Kidney tubule cell (primary cell): ENCODE results near the gene ADAM15.

ENCODE experiments used
- DNase-seq: peaks from one replicate; pipeline ENCODE4 v3.0.0-alpha.2; 2018; ENCODE audit warnings: low spot score

Gene ADAM15

DNA sequence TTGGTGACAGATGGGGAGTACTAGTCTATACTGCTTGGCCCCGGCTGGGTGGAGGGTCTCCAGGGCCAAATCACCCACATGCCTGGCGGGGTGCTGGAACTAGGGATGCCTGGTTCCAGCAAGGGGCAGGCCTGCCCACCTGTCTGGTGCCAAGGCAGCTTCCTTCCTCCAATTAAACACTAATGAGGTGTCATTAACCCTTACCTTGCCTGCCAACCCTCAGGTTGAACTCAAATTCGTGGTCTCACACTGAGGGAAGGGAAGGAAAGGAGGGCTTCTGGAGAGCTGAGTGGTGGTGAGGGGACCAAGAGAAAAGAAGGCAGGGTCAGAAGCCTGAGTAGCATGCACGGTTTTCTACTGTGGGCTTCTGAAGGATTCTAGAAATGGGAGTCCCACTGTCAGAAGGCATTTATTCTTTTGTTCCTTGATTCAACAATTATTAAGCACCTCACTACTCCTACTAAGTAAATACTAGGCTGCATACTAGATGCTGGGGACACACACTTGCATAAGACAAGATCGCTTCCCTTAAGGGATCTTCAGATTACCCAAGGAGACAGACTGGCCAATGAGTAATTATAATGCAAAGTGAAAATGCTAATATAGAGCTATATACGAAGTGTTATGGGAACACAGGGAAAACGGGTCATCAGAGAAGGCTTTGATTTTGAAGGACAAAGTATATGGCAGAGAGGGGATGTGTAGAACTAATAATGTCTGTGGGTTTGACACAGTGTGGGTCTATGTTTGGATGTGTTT, 21.6 kb downstream of the ADAM15 start:
- DNase-seq, result no peak

DNA sequence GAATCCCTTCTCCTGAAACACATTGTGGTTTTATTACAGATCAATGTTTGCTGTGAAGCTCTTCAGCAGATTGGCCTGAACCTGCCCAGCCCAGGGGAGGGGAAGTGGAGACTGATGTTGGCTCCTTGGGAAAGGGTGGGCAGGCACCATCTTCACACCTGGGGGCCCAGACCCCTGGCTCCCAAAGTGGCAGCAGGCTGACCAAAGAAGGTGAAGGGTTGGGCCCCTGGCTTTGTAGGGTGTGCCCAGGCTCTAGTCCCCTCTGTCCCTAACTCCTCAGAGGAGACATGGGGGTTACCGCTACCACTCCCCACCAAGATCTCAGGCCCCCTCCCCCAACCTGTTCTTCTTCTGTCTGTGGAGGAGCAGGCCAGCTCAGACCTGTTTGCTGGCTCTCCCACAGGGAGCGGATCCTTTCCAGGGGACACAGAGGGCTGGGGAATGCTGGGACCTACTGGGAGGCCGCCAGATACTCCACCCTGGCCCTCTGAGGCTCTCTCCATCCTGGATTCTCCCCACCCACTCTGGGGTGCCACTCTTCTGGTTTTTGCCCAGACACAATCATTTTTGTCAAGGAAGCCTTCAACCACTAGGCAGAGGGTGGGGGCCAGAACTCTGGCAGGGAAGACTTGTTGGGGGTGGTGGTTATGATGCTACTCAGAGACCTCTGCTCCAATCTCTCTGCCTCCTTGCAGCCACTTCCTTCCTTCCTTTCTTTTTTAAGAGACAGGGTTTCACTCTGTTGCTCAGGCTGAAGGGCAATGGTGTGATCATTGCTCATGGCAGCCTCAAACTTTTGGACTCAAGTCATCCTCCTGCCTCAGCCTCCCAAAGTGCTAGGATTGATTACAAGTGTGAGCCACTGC, 22.5 kb downstream of the ADAM15 start:
- DNase-seq, result no peak

DNA sequence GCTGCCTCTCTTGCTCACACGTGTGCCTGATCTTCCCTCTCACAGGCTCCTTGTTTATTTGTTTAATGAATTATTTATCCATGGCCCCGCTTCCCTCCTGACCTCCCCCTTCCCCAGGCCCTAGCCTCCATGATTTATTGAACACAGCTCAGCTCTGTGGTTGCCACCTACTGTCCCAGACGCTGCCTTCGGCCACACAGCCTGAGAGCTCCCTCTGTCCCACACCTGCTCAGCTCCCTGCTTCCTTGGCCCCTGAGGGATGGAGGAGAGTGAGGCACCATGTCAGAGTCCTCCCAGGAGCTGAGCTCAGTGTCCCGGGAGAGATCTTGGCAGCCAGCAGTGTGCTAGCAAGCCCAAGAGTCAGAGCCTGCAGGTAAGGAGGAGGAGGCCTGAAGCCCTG, 24.4 kb downstream of the ADAM15 start:
- DNase-seq, result no peak

DNA sequence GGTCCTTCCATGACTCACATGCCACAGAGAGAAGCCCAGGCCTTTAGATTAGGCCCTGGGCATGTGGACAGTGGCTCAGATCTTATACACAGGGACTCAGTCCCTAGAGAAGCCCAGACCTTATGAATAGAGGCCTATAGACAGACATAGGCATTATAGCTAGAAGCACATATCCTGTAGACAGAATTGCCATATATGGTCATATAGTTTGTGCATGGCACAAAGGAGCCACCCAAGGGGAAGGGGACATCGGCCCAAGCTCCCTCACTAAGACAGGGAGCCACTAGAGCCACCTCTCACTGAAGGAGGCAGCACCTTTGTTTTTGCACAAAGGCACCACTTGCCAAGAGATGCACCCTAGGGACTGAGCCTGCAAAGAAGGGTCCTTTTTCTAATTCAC, 25.3 kb downstream of the ADAM15 start:
- no peak for DNase-seq

DNA sequence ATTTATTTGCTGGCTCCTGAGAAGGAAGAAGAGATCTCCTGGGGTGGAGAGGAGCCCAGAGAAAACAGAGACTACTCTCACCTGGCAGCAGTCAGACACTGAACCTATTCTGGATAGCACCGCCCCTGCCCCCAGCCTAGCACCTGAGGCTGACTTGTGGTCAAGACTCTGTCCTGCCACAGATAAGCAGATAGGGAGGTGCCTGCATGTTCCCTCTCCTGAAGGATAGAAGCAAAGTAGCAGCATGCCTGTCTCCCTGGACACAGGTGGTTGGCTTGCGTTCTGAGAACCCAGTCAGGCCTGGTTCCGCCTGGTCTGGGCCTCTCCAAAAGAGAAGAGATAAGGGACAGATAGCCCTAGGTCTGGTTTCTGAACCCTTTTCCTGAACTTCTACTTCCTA, 26.2 kb downstream of the ADAM15 start:
- no peak for DNase-seq

DNA sequence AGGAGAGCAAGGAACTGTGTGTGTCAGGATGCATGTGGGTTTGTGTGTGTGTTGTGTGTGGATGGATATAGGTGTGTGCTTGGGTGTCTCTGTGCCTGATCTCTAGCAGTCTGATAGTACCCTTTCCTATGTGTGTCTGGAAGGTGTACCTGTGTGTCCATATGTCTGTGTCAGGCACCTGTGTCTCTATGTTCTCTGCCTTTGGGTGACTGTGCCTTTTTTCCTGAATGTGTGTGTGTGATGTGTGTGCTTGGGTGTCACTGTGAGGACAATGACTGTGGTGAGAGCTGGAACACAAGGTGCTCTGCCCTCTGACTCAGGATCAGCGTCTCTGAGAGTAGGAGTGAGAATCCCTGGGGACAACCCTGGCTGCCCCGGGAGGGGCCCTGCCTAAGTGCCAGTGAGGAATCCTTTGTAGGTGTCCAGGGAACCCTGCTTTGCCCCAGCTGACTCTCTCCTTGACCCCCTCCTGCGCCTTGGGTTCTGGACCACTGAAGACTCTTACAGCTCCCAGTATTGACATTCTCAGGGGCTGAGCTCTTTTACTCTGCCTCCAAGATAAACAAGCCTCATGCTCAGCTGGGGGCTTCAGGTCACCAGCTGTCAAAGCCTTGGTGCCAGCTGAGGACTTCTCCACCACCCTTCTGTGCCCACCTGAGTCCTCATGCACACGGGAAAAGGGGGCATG, 26.8 kb downstream of the ADAM15 start:
- peak; percentile 37 for DNase-seq

DNA sequence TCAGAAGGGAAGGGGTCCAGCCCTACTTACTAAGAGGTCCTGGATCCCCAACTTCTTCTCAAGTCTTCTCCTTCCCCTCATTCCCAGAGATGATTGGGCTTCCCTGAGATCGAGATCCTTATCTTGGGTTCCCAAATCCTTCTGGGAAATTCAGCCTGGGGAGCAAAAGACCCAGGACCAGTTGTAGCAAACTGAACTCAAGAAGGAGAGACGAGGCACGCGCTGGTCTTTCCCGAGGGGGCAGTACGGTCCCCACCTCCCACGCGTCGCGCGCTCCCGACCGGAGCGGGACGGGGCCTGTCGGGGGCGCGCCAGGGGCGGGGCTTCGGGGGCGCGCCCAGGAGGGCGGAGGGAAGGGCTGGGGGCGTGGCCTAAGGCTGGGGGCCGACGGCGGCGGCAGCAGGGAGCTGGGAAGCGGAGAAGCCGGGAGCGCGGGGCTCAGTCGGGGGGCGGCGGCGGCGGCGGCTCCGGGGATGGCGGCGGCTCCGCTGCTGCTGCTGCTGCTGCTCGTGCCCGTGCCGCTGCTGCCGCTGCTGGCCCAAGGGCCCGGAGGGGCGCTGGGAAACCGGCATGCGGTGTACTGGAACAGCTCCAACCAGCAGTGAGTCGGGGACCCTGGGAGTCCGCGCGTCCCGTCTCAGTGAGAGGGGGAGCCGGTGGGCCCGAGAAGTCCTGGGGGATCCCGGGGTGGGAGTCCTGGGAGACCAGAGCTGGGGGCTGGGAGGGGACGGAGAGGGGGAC, 27.5 kb downstream of the ADAM15 start, which contains the start of gene EFNA3:
Gene EFNA3 (plus strand): TSS at position 369 of the 741 bp plus-strand sequence. CDS start 105 bp downstream, at position 474.
- DNase-seq, result peak; percentile 37

DNA sequence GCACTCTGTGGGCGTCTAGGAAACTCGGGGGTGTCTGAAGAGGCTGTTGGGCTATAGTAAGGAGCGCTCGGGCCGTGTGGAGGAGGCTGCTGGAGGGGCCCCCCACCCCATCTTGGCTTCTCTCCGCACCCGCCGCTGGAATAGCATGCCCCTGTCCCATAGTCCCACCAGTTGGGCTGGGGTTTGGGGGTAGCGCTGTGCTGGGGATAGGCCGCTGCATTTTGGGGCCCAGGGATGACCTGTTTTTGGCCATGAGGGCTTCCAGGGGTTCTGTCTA, 28.0 kb downstream of the ADAM15 start:
- DNase-seq, result no peak

DNA sequence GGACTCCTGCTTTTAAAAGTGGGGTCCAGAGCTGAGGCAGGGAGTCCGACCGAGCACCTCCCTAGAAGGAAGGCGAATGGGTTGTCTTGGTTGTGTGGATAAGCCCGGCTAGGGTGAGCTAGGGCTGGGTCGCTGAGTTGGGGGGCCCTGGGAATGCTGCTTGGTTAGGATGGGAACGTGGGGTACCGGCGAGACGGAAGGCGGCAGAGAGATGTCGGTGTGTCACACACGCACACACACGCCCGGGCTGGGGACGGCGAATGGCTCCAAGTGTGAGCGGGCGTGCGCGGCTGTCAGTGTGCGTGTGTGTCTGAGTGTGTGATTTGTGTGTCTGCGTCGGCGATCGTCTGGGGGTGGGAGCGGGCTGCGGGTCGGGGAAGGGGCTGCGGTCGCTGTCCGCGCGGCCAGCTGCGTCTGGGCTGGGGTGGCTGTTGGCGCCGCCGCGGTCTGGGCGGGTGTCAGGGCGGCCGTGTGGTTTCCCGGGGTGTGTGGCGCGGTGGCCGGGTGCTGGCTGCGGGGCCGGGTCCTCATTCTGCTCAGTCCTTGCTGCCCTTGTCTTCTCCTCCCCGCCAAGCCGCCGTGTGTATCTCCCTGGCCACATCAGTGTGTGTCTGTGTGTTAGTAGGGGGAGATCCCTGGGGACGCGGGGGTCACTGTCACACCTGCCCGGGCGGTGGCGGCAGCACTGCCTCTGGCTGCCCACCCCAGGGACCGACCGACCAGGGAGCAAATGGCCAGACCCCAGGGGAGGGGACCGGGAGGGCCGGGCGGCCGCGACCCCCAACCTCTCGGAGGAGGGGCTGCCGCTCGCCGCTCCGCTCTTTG, 28.6 kb downstream of the ADAM15 start:
- DNase-seq, result no peak

DNA sequence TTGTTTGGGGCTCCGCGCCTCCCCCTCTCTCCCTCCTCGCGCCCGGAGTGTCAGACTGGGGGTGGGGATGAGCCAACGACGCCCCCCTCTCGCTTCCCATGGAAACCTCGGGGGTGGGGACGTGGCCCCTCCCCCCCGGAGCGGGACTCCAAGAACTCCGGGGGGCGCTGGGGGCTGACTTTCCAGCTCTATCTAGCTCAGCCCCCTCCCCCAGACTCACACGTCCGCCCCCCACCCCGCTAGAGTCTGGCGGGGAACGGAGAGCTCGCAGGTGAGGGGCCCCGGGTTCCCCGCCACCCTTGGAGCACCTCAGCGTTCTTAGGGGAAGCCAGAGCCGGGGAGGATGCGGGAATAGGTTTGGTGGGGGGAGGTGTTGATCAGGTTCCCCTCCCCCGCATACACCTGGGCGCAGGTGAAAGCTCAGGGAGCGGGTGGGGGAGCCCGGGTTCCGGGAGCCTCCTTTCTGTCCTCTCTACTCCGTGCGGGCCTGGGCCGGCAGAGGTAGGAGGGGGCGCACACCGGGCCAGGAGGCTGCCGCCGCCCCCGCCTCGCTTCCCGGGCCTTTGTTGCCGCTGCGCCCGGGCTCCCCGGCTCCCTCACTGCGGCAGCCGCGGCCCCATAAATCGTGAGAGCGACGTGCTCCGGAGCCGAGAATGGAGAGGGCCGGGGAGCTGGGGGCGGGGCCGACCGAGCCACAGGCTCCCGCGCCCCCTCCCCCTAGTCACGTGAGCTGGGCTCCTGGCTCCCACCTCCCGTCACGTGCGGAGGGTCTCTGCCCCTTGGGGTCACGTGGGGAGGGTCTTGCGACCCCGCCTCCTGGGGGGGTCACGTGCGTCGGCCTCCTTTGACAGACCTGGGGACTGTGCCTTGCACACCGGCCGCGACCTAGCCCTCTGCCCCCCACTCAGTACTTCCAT, 29.5 kb downstream of the ADAM15 start:
- no peak for DNase-seq

DNA sequence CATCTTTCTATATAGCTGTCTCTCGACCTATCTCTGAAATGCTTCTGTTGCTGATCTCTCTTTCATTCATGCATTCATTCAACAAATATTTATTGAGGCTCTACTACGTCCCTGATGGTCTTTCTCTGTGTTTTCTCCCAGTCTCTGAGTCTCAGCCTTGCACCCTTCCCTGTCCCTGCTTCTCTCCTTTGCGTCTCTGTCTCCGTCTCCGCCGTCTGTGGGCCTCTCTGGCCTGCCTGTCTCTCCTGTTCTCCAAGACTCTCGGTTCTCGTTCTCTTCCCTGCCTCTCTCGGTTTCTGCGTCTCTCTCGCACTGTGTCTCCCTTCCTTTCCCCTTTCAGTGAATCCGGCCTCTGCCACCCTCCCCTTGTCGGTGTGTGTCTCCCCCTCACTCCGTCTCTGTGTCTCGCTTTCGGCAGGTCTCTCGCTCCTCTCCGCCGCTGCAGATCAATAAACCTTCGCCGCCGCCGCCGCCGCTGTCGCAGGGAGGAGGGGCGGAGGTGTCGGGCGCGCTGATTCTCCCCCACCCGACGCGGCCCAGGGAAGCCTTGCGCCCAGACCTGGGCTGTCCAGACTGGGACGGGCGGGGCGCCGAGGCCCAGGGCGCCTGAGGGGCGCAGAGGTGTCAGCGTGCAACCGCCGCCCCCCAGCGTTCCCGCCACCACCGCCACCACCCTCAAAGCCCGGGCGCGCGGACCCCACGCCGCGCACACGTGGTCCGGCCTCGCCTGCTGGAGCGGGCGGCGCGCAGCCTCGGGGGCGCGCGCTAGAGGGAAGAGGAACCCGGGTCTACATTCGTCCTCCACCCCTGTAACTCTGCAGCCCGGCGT, 30.6 kb downstream of the ADAM15 start:
- no peak for DNase-seq

DNA sequence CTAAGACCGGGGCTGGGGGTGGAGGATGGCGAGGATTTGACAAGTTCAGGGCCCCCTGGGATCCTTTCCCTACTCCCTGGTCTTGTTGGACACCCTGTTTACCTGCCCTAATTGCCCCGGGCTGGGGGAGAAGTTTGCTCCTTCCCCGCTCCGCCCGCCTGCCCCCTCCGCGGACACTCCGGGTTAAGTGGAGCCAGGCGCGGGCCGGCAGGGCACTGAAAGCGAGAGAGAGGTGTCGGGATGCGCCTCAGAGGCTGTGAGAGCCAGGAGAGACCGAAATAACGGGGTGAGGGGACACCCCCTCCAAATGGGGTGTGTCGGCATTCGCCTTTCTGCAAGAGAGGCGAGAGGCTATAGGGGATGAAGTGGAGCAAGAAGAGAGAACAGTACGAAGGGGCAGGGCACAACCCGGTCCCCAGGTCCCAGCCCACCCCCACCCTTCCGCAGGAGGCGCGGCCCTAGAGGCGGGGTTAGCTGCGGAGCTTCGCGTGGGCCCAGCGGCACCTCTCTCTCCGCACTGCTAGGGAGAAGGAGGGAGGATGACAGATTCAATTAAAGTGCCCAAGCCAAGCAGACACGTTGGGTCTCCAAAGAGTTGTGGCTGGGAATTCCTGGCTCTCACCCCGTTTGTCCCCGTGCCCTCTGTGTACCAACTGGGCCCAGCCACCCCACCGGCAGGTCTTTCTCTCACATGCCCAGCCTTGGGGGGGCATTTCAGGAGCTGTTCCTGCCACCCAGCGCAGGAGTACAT, 31.4 kb downstream of the ADAM15 start:
- DNase-seq, result no peak

DNA sequence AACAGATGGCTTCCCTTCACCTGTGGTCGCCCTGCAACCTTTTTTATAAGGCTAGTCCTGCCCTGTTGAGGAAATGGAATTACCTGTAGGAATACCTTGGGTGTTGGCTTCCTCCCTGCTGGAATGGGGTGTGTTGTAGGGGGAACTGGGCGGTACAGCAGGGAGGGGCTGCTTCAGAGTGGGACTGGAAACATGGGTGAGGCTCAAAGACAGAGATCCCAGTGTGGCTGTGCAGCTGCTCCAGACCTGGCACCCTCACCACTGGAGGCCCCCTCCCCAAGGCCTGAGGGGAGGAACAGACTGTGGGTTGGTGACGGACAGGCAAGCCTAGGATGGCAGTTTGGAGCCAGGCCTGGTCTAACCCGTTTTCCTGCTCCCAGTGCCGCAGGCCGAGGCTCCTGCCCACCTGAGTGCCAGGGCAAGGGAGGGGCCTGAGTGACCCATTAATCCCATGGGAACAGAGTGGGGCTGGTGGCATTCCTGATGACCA, 32.0 kb downstream of the ADAM15 start:
- no peak for DNase-seq

DNA sequence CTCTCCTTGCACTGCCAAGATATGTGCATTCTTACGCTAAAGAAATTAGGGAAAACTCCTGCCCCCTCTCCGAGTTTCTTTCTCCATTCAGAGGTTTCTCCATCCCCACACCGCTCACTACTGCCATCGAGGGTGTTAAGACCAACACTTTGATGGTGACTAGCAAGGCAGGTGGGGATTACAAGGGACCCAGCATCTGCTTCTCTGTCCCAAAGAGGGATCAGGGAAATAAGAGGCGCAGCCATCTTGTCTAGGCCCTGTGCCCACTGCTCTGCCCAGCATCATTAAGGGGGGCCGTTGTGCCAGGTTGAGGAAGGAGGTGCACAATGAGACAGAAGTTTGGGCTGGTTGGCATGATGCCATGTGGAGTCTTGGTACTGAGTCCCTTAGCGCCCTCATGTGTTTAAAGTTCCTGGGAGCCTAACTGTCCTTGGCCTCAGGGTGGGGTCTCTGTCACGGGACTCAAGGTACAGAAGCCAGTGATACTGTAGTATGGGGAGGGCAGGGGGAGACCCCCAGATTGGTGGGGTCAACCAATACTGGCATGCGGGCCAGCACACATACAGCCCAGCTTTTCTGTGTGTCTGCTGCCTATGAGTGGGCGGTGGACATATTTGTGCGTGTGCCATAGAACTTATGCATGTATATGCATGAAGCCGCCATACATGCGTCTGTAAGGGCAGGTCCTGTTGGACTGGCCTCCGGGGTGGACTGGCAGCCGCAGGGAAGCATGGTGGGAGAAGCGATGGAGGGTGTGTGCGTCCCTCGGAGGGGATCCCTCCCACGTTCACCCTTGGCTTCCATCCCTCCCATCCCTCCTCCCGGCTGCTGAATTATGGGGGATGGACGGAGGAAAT, 33.0 kb downstream of the ADAM15 start:
- peak; percentile 39 for DNase-seq

DNA sequence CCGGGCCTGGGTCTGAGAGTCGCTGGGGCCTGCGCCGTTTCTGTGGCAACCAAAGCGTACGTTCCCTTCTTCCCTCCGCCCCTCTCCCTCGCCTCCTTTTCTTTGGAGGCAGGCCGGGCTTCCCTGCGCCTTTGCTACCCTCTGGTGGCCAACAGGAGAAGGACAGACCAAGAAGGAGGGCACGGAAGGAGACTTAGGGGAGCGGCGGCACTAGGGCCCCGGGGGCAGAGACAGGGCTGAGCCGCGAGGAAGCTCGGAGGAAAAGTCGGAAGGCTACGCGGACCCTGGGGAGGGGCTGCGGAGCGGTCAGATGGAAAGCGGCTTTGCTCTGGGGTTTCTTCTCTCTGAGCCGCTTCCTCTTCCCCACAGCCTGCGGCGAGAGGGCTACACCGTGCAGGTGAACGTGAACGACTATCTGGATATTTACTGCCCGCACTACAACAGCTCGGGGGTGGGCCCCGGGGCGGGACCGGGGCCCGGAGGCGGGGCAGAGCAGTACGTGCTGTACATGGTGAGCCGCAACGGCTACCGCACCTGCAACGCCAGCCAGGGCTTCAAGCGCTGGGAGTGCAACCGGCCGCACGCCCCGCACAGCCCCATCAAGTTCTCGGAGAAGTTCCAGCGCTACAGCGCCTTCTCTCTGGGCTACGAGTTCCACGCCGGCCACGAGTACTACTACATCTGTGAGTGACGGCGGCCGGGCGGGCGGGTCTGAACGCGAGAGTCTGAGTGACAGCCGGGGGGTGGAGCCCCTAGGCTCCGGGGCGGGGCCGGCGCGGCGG, 33.8 kb downstream of the ADAM15 start:
- peak; percentile 95 for DNase-seq

DNA sequence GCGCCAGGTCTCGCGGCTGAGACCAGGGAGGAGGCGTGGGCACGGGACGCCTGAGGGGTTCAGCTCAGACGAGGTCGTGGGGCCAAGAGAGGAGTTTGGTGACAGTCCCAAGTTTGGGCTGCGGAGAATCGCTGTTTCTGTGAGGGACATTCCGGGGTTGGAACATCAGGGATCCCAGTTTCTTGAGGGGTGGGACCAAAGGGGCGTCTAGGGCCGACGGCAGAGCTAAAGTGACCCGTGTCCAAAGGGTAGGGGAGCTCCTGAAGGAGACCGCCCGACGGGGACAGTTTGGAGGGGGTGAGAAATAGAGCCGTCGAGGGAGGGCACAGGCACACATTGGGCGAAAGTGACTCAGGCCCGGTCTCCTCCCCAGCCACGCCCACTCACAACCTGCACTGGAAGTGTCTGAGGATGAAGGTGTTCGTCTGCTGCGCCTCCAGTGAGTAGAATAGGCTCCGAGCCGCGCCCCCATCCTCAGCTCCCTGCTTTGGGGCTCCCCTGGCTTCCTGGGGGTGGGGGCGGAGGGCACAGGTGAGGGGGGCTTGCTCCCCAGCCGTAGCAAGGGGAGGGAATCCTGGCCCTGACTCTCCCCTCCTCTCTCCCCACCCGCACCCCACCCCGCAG, 34.5 kb downstream of the ADAM15 start:
- DNase-seq, result peak; percentile 74
